HG02973 (cell line): ENCODE measurements around the gene TBC1D13.

Source experiments
- ATAC-seq: cut with Tn5 transposase; IDR thresholded peaks from one replicate; pipeline ENCODE4 v1.9.1; 2021; ENCODE audit warnings: moderate library complexity; ENCODE audit not compliant: unreplicated experiment

TBC1D13 gene

DNA sequence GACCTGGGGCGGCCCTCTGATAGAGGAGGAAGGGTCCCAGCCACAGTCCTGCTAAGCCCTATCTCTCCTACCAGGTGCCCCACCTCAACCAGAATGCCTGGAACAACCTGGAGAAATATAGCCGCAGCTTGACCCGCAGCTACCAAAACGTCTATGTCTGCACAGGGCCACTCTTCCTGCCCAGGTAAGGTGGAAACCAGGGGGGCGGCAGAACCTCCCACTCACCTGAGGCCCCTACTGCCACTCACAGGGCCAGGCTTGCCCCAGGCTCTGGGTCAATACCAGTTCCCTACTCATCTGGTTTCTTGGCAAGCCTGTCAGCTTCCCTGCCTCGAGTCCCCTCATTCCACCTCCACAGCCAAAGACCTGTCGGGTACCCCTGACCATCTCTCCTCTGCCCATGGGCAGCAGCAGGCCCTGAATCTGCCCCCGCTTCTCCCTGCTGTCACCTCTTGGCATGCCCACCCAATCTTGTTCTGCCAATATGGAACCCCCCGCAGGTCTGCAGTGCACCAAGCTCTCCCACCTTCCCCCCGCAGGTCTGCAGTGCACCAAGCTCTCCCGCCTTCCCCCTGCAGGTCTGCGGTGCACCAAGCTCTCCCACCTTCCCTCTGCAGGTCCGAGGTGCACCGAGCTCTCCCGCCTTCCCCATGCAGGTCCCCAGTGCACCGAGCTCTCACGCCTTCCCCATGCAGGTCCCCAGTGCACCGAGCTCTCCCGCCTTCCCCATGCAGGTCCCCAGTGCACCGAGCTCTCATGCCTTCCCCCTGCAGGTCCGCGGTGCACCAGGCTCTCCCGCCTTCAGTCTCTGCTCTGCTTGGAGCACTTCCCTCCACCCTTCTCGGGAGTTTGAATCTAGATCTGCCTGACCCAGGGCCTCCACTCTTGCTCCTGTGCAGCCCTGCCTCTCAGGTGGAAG lies 33.9 kb downstream of the TBC1D13 start:
- ATAC-seq, result no peak

DNA sequence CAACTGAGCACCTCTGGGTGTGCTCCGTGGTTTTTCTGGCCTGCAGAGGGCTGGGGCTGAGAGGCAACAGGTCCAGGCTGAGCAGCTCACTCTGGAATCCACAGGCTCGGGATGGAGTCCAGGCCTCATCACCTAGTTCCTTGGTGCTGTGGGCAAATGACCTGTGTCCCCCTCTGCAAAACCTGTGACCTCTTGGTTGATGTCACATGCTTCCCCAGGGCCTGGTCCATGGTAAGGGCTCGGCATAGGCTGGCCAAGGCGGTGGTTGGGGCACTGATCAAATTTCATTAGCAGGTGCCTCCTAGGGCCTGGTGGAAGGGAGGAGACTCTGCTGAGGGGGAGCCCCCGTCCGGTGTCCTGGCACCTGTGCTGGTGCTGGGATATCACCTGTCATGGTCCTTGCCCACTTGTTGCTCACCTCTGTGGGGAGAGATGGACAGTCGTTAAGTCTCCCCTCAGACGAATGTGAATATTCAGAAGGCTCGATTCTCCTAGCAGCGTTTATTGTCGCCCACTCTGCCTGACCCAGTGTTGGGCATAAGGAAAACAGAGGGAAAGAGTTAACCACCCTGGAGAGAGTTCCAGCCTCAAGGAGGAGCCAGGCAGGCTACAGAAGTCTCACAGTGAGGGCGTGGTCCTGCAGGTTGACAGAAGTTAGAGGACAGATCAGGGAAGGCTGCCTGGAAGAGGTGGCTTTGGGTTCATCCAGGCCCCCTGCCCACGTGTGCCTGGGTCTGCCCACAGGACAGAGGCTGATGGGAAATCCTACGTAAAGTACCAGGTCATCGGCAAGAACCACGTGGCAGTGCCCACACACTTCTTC lies 34.7 kb downstream of the TBC1D13 start:
- no peak for ATAC-seq

DNA sequence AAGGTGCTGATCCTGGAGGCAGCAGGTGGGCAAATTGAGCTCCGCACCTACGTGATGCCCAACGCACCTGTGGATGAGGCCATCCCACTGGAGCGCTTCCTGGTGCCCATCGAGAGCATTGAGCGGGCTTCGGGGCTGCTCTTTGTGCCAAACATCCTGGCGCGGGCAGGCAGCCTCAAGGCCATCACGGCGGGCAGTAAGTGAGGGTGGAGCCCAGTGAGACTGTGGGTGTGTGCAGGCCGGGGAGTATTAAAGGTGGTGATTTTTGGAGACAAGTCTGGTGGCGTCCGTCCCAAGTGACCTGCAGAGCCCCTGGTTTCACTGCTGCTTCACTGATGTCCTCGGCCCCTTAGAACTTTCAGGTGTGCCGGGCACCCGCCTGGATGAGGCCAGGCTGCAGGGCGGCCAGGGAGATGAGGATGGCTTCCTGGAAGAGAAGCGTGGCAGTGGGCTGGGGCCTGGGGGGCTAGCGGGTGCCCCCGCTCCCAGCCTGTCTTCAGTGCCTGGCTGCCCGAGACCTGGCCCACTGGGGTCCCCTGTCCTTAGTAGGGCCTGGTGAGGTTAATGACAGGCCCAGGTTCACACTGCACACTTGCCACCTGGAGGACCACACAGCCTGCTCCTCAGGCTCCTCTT lies 35.5 kb downstream of the TBC1D13 start:
- no peak for ATAC-seq

DNA sequence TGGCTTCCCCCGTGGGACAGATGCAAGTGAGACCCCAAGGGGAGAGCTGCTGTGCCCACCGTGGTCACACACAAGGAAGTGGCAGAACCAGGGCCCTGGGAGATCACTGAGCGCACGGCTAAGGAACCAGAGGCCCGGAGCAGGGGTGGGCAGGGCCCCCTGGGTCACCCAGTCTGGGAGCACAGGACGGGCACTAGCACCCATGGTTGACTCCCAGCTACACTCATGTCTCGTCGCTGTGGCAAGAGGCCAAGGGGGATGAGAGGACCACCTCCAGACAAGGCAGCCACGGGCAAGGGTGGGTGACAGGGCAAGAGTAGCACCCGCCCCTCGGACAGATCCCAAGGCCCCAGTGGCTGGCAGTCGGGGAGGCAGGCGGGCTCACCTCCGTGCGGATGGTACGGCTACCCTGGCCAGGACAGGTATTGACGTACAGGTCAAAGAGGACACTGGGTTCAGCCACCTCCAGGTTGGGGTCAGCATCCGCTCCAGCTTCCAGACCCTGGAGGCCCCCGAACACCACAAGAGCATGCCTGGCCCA lies 36.4 kb downstream of the TBC1D13 start:
- ATAC-seq, result no peak

DNA sequence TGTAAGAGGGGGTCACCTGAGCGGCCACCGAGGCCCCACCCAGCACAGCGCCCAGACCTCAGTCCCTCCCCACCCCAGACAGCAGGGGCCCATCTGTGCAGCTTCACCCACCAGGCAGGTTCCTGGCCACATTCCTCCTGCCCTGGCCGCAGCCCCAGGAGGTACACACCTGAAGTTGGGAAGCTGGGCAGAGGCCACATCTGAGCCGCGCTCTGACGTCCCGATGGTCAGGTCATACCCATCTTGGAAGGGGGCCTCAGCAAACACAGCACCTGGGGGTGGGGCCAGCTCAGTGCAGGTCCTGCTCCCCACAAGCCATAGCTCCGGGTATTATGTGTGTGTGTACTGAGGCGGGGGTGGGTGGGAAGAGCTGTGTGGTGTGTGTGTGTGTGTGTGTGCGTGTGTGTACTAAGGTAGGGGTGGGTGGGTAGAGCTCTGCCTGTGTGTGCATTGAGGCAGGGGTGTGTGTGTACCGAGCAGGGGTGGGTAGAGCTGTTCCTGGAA lies 36.9 kb downstream of the TBC1D13 start:
- no peak for ATAC-seq

DNA sequence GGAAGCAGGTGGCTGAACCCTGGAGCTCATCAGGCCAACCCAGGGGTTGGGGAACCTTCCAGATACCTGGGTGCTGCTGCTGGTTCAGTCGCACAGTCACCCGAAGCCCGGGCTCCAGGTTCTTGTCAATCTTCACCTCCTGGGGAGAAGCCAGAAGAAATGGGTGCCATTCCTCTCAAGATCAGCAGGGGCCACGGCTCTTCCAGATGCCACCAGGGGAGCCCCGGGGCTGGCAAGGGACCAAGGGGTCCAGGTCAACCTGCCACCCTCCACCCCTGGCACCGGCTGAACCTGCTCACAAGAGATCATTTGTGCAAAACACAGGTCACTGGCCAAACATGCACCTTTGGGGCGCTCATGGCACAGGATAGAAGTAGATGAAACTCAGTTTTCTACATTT lies 37.9 kb downstream of the TBC1D13 start:
- no peak for ATAC-seq

DNA sequence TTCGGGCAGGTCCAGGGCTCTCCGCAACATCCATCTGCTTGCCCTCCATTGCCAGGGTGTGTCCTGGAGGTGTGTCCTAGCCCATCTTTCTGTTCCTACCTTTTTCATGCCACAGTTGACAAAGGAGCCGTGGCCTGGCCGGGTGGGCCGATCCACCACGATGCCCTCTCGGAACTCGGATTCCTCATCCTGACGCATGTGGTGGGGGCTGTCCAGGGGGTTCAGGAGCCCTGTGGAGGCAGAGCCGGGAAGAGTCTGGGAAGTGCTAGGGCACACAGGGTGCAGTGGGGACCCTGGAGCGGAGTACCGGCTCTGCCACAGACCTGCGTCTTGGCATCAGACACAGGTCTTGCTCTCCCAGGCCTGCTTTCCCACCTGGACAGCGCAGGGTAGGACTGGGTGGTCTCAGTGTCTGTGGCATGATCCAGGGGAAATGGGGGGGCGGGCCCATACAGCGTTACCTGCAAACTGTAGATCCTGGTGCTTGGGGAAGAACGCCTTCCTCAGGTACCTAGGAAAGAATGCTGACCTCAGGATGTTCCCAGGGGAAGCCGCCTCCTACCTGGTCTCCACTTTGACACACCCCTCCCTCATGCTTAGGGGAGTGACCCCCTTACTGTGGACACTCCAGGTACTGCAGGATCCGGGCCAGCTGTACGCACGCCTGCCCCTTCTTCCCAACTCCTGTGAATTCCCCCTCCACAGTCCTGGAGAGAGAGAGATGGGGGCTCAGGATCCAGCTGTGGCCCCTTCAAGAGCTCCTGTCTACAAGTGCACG lies 39.1 kb downstream of the TBC1D13 start:
- ATAC-seq, result no peak

DNA sequence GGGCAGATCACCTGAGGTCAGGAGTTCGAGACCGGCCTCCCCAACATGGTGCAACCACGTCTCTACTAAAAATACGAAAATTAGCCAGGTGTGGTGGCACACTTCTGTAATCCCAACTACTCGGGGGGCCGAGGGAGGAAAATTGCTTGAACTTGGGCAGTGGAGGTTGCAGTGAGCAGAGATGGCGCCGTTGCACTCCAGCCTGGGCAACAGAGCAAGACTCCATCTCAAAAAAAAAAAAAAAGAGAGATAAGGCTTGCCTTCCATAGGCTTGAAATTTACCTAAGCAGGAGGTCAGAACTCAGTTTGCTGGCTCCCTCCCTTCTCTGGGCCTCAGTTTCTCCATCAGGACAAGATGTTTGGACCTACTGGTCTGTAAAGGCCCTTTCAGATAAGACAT lies 41.2 kb downstream of the TBC1D13 start:
- no peak for ATAC-seq

DNA sequence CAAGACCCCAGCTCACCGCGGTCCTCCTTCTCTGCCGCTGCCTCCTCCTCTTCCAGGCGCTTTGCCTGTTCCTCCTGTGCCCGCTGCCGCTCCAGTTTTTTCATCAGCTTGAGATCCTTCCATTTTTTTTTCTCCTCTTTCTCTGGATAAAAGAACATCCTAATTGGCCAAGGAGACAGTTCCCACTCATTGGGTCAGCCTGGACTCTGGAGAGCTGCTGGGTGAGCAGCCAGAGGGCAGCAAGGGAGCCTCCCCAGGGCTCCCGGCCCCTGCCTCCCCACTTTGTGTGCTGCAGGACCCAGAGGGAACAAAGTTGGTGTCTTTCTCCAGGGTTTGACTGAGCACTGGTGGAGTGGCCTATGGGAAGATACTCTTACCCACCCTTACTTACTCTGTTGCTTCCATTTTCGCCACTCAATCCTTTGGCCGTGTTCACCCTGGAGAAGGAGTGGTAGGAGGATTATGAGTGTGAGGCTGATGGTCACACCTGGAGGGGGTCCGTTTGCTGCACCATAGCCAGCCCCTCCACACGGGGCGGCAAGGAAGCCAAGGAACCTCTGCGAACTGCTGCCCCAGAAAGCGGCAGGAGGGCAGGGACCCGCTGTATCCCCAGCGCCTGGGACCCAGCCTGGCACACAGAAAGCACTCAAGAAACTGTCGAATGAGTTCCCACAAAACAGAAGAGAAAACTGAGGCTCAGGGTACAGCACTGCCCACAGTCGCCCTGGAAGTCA lies 41.8 kb downstream of the TBC1D13 start:
- ATAC-seq, result peak; percentile 4

DNA sequence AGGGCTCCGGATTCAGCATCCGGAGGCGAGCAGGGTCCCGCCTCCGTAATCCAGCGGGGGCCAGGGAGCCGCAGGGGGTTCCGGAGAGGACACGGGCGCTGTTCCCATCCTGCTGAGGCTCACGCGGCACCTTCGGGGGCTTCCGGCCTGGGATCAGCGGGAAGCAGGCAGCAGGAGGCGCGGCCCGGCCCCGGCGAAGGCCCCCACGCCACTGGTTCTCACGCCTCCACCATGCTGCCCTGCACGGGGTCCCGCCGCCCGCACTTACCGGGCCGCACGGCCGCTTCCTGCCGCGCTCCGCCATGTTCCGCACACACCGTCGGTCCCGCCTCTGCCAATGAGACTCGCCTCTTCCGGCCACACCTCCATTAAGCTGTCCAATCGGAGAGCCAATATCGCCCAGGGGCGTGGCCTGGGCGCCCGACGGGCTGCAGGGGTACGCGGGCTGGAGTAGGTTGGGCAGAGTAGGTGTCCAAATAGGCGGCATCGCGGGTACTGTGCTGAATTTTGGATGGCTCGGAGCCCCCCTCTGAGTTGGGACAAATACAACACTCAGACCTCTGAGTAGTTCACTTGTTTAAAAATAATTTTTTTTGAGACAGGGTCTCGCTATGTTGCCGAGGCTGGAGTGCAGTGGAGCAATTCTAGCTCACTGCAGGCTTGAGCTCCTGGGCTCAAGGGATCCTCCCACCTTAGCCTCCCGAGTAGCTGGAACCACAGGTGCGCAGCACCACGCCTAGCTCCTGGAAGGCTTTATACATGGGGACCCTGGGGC lies 42.6 kb downstream of the TBC1D13 start, which contains the start of gene SPOUT1:
SPOUT1 (minus strand) TSS at position 318 of the 775 bp plus-strand sequence; CDS start at position 304, 14 bp downstream.
- ATAC-seq, result peak; percentile 94

DNA sequence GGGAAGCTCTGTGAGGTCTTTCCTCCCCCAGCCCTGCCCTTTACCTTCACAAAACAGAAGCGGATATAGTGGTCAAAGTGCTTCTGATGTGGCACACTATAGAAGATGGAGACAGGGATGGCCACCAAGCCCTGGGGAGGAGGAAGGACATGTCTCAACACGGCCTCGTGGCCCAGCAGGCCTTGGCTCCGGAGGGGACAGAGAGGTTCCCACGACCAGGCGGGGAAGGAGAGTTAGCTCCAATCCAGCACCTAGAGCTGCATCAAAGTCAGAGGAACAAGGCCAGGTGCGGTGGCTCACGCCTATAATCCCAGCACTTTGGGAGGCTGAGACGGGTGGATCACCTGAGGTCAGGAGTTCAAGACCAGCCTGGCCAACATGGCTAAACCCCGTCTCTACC lies 46.6 kb downstream of the TBC1D13 start:
- no peak for ATAC-seq

DNA sequence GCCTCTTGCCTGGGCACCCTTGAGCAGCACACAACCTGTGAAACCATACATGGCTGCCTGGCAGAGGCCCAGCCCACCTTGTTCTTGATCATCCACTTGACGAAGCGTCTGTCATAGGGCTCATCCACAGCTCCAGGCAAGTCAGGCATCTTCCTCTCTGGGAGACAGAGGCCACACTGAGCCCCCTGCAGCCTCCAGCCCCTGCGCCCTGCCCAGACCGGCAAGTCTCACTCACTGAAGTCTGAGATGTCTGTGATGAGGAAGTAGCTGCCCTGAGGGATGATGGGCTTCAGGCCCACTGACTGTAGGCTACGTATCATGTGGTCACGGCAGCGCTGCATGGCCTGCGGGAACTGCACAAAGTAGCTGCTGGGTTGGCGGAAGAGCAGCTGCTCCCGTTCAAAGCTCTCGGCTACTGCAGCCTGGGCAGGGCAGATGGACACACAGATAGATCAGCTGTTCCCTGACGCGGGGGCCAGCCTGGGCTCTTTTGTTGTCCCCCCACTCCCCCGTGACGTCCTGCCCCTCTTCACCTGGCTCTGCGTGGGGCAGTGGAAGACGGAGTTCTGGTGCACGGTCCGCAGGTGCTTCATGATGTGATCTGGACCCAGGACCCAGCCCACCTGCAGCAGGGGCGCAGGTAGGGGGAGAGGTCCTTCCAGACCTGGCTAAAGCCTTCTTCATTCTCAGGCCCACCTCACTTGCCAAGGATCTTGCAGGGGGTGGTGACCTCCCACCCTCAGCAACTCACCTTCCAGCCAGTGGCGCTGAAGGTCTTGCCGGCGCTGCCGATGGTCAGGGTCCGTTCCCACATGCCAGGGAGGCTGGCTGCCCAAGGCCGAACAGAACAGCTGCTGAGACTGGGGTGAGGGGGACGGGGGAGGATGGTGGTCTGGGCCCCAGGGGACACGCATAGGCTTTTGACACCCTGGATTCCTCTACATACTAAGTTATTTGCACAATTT lies 48.5 kb downstream of the TBC1D13 start:
- no peak for ATAC-seq

DNA sequence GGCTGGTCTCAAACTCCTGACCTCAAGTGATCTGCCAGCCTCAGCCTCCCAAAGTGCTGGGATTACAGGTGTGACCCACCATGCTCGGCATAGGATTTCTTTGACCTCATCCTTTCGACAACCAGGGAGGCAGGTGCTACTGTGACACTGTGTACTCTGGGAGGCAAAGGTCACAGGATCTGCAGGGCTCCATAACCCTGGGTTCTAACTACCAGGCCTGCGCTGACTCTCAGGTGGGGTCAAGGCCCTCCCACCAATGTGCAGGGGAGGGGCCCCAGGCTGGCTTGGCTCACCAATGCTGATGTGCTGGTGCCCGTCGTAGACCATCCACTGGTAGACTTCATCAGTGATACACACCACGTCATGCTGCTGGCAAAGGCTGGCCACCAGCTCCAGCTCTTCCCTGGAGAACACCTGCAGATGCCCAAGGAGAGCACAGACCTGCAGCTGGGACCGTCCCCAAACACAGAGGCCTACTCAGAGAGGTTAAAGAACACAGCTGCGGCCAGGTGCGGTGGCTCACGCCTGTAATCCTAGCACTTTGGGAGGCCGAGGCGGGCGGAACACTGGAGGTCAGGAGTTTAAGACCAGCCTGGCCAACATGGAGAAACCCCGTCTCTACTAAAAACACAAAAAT lies 49.6 kb downstream of the TBC1D13 start:
- ATAC-seq, result no peak

DNA sequence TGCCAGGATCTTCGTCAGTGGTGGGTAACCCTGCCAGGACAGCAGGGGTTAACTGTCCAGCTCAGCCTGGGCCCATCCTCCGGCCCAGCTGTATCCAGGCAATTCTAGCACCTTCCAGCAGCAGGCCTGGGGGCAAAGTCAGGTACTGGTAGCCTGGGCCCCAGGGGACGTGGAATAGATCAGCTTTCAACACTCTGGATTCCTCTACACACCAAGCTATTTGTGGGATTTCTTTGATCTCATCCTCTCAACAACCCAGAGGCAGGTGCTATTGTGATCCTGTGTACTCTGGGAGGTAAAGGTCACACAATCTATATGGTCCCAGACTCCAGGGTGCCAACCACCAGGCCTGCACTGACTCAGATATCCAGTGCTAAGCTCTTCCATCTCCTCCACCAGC lies 51.3 kb downstream of the TBC1D13 start:
- no peak for ATAC-seq

DNA sequence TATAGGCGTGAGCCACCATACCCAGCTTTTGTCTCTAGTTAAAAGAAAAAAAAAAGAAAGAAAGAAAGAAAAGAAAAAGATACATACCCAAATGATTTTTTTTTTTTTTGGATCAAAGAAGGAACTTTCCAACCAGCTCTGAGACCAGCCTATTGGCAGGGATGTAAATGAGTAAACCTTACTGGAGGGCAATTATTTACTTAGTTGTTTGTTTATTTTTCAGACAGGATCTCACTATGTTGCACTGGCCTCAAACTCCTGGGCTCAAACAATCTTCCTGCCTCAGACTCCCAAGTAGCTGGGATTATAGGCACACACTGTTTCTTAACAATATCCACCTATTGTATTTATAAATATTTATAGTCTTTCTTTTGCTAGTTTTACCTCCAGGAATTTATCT lies 53.5 kb downstream of the TBC1D13 start:
- ATAC-seq, result no peak

DNA sequence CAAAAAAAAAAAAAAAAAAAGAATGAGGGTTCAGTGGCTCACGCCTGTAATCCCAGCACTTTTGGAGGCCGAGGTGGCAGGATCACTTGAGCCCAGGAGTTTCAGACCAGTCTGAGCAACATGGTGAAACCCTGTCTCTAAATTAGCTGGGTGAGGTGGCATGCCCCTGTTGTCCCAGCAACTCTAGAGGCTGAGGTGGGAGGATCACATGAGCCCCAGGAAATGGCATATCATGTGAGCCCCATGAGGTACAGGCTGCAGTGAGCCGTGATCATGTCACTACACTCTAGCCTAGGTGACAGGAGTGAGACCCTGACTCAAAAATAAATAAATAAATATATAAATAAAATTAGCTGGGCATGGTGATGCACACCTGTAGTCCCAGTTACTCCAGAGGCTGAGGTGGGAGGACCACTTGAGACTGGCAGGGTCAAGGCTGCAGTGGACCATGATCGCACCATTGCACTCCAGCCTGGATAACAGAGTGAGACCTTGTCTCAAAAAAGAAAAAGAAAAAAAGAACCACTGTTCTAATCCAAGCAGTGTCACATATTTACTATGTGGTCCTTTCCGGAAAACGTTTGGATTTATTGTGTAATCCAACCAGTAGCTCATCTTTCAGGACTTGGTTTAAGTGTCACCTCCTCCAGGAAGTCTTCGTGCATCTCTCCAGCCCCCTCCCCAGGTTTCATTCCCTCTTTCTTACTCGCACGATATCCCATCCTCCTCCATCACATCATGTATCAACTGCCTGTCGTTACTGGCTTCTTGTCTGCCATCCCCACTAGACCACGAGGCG lies 54.8 kb downstream of the TBC1D13 start:
- no peak for ATAC-seq
